Gastroesophageal sphincter (tissue), 3 donors: ENCODE measurements around the gene ITPK1.

Source experiments
- CTCF ChIP-seq, 4 experiments: fragments of 200-600 bp in 2 of 4; fragments of 450-650 bp in 2 of 4; sonication (generic) in 1 of 4; IDR thresholded peaks; one replicate each; pipeline ENCODE4 v1.5.1; 2017 to 2019; ENCODE audit warnings: antibody characterized with exemption in 4 of 4, mild to moderate bottlenecking in 2 of 4, moderate library complexity in 2 of 4
- EP300 ChIP-seq: sonication (generic); formaldehyde crosslinking; IDR thresholded peaks from one replicate; pipeline ENCODE4 v1.6.1; 2017; ENCODE audit warnings: antibody characterized with exemption, mild to moderate bottlenecking
- POLR2A ChIP-seq, 2 donors: fragments of 450-650 bp; IDR thresholded peaks; one replicate each; pipeline ENCODE4 v1.6.1; 2017; ENCODE audit warnings: antibody characterized with exemption in 2 of 2, mild to moderate bottlenecking in 2 of 2, moderate library complexity in 1 of 2
- POLR2AphosphoS5 ChIP-seq: sonication (generic); formaldehyde crosslinking; IDR thresholded peaks from one replicate; pipeline ENCODE4 v1.6.1; 2017; ENCODE audit warnings: antibody characterized with exemption

GRCh38 chr14:92917956-92918355, 197.8 kb downstream of the ITPK1 start:
- TF ChIP-seq CTCF (IDR thresholded peaks at IDR 0.05) (no peak), POLR2AphosphoS5 (no peak), EP300 (no peak), POLR2A (IDR thresholded peaks at IDR 0.05) (no peak)
